KMS-11 (cell line): ENCODE measurements around the gene CELF2.

Source experiments
- H2AFZ ChIP-seq: fragments of 200-600 bp; sonication (generic); 2 replicates; pipeline ENCODE4 v1.6.1; 2016; ENCODE audit warnings: antibody characterized with exemption, mixed run types, low read depth
- H3K27ac ChIP-seq: fragments of 200-600 bp; sonication (generic); 2 replicates; pipeline ENCODE4 v1.6.1; 2016; ENCODE audit warnings: mild to moderate bottlenecking, mixed run types
- H3K27me3 ChIP-seq: fragments of 200-600 bp; sonication (generic); 2 replicates; pipeline ENCODE4 v1.6.1; 2017; ENCODE audit warnings: mild to moderate bottlenecking, low read depth, mixed run types, moderate library complexity; ENCODE audit not compliant: insufficient read depth
- H3K36me3 ChIP-seq: fragments of 200-600 bp; sonication (generic); 2 replicates; pipeline ENCODE4 v1.6.1; 2017; ENCODE audit warnings: mild to moderate bottlenecking, mixed run types; ENCODE audit not compliant: insufficient read depth
- H3K4me1 ChIP-seq: fragments of 200-600 bp; sonication (generic); 2 replicates; pipeline ENCODE4 v1.6.1; 2016; ENCODE audit warnings: mild to moderate bottlenecking, low read depth, mixed run types; ENCODE audit not compliant: poor library complexity, severe bottlenecking
- H3K4me2 ChIP-seq: fragments of 200-600 bp; sonication (generic); 2 replicates; pipeline ENCODE4 v1.7.0; 2016; ENCODE audit warnings: mild to moderate bottlenecking, mixed run types
- H3K4me3 ChIP-seq: fragments of 200-600 bp; sonication (generic); IDR thresholded peaks from 2 replicates; pipeline ENCODE4 v1.6.1; 2017; ENCODE audit warnings: low read depth, low read length, mixed read lengths; ENCODE audit not compliant: insufficient read depth
- H3K79me2 ChIP-seq: fragments of 200-600 bp; sonication (generic); 2 replicates; pipeline ENCODE4 v1.6.1; 2016; ENCODE audit warnings: low read depth, mixed run types; ENCODE audit not compliant: insufficient read depth
- H3K9ac ChIP-seq: fragments of 200-600 bp; sonication (generic); 2 replicates; pipeline ENCODE4 v1.6.1; 2016; ENCODE audit warnings: mild to moderate bottlenecking, mixed run types
- H4K20me1 ChIP-seq: fragments of 200-600 bp; sonication (generic); 2 replicates; pipeline ENCODE4 v1.6.1; 2016; ENCODE audit warnings: mild to moderate bottlenecking, mixed run types; ENCODE audit not compliant: insufficient read depth
- CTCF ChIP-seq: fragments of 200-600 bp; sonication (generic); conservative IDR thresholded peaks from 2 replicates; pipeline ENCODE4 v1.6.1; 2017; ENCODE audit warnings: low read depth, mild to moderate bottlenecking, antibody characterized with exemption, low read length, moderate library complexity, mixed read lengths

The CELF2 gene

GRCh38 chr10:11086177-11086840, 68.6 kb downstream of the CELF2 start:
- TF ChIP-seq CTCF = no peak
- no peak overlapping the region for H3K9ac ChIP-seq
- H3K4me2 ChIP-seq = no peak overlapping the region
- no peak overlapping the region for H3K27ac ChIP-seq
- no peak overlapping the region for H3K4me3 ChIP-seq
- H4K20me1 ChIP-seq = no peaks in the 10 kb centered on the region
- peaks cover 5% of the 10 kb centered on the region for H3K4me1 ChIP-seq
- no peaks in the 10 kb centered on the region for H3K79me2 ChIP-seq
- no peaks in the 10 kb centered on the region for H3K36me3 ChIP-seq
- no peaks in the 10 kb centered on the region for H3K27me3 ChIP-seq
- H2AFZ ChIP-seq = no peak overlapping the region

- Histone ChIP-seq H3K79me2 (no peaks in the 10 kb centered on the region), H3K9ac (no peak overlapping the region), H4K20me1 (no peaks in the 10 kb centered on the region), H2AFZ (no peak overlapping the region), H3K27ac (no peak overlapping the region), H3K27me3 (no peaks in the 10 kb centered on the region), H3K36me3 (no peaks in the 10 kb centered on the region), H3K4me3 (no peak overlapping the region), H3K4me1 (no peaks in the 10 kb centered on the region), H3K4me2 (no peak overlapping the region)
- TF ChIP-seq CTCF = no peak
Measured at GRCh38 chr10:11087372-11087771, 69.7 kb downstream of the CELF2 start.

- no peaks in the 10 kb centered on the region for H3K4me1 ChIP-seq
- no peak overlapping the region for H2AFZ ChIP-seq
- H3K27me3 ChIP-seq = no peaks in the 10 kb centered on the region
- no peaks in the 10 kb centered on the region for H4K20me1 ChIP-seq
- no peak for TF ChIP-seq CTCF
- no peak overlapping the region for H3K4me3 ChIP-seq
- no peak overlapping the region for H3K9ac ChIP-seq
- no peak overlapping the region for H3K4me2 ChIP-seq
- no peaks in the 10 kb centered on the region for H3K79me2 ChIP-seq
- H3K27ac ChIP-seq = no peak overlapping the region
- H3K36me3 ChIP-seq = no peaks in the 10 kb centered on the region
Measured at GRCh38 chr10:11088709-11089108, 71.0 kb downstream of the CELF2 start.

GRCh38 chr10:11089272-11089671, 71.6 kb downstream of the CELF2 start:
- H3K36me3 ChIP-seq = no peaks in the 10 kb centered on the region
- H3K27ac ChIP-seq = no peak overlapping the region
- H3K4me3 ChIP-seq = no peak overlapping the region
- no peak for TF ChIP-seq CTCF
- no peaks in the 10 kb centered on the region for H3K4me1 ChIP-seq
- no peaks in the 10 kb centered on the region for H4K20me1 ChIP-seq
- no peaks in the 10 kb centered on the region for H3K27me3 ChIP-seq
- H2AFZ ChIP-seq = no peak overlapping the region
- H3K79me2 ChIP-seq = no peaks in the 10 kb centered on the region
- no peak overlapping the region for H3K4me2 ChIP-seq
- no peak overlapping the region for H3K9ac ChIP-seq
